Measurements from ENCODE around the gene CD70.

DNA sequence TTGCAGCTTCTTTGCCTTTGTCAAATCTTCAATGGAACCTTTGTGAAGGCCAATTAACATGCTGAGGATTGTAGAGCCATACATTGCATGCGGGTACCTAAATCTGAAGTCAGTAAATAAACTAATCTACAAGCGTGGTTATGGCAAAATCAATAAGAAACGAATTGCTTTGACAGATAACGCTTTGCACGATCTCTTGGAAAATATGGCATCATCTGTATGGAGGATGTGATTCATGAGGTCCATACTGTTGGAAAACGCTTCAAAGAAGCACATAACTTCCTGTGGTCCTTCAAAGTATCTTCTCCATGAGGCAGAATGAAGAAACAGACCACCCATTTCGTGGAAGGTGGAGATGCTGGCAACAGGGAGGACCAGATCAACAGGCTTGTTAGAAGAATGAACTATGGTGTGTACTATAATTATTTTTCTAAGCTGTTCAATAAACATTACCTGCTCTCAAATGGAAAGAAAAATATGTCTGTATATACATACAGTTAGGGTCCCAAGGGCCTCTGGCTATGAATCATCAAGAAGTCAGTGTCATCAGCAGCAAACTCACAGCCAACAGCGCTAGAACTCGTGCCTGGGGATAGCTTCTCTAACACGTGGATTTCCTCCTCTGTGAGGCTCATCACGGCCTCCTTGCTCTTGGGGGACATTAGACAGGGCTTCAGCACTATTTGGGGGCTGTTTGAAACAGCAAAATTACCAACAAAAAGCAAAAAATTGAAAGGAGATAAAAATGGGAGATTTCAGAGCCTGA lies 2.9 kb upstream of the CD70 start:
- TF ChIP-seq, protein P1, sequence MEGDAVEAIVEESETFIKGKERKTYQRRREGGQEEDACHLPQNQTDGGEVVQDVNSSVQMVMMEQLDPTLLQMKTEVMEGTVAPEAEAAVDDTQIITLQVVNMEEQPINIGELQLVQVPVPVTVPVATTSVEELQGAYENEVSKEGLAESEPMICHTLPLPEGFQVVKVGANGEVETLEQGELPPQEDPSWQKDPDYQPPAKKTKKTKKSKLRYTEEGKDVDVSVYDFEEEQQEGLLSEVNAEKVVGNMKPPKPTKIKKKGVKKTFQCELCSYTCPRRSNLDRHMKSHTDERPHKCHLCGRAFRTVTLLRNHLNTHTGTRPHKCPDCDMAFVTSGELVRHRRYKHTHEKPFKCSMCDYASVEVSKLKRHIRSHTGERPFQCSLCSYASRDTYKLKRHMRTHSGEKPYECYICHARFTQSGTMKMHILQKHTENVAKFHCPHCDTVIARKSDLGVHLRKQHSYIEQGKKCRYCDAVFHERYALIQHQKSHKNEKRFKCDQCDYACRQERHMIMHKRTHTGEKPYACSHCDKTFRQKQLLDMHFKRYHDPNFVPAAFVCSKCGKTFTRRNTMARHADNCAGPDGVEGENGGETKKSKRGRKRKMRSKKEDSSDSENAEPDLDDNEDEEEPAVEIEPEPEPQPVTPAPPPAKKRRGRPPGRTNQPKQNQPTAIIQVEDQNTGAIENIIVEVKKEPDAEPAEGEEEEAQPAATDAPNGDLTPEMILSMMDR (tag by site-specific recombination; IDR thresholded peaks at IDR 0.05): no peak
- TF ChIP-seq ZNF707 (tag by site-specific recombination; IDR thresholded peaks at IDR 0.05) (no peak), ZNF514 (tag by site-specific recombination; IDR thresholded peaks at IDR 0.05) (no peak), SP2 (tag by site-specific recombination; IDR thresholded peaks at IDR 0.05) (no peak), HOXD13 (CRISPR knock-in tag; IDR thresholded peaks at IDR 0.05; ENCODE audit: borderline replicate concordance) (no peak), KLF7 (tag by site-specific recombination; IDR thresholded peaks at IDR 0.05; ENCODE audit: borderline replicate concordance) (no peak), ZNF560 (tag by site-specific recombination; IDR thresholded peaks at IDR 0.05; ENCODE audit: borderline replicate concordance) (no peak), ZNF654 (tag by site-specific recombination; IDR thresholded peaks at IDR 0.05; ENCODE audit: low read depth) (no peak), ZNF114 (tag by site-specific recombination; IDR thresholded peaks at IDR 0.05) (no peak), ZNF785 (tag by site-specific recombination; IDR thresholded peaks at IDR 0.05) (no peak)
- TF ChIP-seq, protein P2, sequence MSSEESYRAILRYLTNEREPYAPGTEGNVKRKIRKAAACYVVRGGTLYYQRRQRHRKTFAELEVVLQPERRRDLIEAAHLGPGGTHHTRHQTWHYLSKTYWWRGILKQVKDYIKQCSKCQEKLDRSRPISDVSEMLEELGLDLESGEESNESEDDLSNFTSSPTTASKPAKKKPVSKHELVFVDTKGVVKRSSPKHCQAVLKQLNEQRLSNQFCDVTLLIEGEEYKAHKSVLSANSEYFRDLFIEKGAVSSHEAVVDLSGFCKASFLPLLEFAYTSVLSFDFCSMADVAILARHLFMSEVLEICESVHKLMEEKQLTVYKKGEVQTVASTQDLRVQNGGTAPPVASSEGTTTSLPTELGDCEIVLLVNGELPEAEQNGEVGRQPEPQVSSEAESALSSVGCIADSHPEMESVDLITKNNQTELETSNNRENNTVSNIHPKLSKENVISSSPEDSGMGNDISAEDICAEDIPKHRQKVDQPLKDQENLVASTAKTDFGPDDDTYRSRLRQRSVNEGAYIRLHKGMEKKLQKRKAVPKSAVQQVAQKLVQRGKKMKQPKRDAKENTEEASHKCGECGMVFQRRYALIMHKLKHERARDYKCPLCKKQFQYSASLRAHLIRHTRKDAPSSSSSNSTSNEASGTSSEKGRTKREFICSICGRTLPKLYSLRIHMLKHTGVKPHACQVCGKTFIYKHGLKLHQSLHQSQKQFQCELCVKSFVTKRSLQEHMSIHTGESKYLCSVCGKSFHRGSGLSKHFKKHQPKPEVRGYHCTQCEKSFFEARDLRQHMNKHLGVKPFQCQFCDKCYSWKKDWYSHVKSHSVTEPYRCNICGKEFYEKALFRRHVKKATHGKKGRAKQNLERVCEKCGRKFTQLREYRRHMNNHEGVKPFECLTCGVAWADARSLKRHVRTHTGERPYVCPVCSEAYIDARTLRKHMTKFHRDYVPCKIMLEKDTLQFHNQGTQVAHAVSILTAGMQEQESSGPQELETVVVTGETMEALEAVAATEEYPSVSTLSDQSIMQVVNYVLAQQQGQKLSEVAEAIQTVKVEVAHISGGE (tag by site-specific recombination; conservative IDR thresholded peaks at IDR 0.05; ENCODE audit: low read depth): no peak
